Measurements from ENCODE around the gene NABP1.
"Not testable (repeated sequence)": the region's sequence is repeated elsewhere in the genome, so short reads cannot be mapped to it uniquely, and the experiment has no call there.

NABP1 gene

DNA sequence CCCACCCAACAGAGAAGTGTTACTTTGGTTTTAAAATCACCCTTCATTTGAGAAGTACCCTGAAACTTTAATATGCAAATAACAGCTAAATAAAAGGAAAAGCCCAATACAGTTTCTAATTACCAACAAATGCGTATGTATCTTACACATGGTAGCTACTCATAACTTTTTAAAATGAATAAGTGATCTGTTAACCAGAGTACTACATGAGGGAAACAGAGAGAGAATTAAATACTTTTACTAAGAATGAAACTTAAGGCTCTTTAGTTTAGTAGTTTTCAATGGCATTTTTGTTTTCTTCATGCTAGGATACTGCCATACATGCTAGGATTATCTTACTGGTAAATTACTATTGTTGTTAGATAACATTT, 39.1 kb upstream of the NABP1 start:
- TF ChIP-seq, protein P1, sequence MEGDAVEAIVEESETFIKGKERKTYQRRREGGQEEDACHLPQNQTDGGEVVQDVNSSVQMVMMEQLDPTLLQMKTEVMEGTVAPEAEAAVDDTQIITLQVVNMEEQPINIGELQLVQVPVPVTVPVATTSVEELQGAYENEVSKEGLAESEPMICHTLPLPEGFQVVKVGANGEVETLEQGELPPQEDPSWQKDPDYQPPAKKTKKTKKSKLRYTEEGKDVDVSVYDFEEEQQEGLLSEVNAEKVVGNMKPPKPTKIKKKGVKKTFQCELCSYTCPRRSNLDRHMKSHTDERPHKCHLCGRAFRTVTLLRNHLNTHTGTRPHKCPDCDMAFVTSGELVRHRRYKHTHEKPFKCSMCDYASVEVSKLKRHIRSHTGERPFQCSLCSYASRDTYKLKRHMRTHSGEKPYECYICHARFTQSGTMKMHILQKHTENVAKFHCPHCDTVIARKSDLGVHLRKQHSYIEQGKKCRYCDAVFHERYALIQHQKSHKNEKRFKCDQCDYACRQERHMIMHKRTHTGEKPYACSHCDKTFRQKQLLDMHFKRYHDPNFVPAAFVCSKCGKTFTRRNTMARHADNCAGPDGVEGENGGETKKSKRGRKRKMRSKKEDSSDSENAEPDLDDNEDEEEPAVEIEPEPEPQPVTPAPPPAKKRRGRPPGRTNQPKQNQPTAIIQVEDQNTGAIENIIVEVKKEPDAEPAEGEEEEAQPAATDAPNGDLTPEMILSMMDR (IDR thresholded peaks at IDR 0.05; ENCODE audit: control extremely low read depth, extremely low read depth, low read depth, missing control alignments): no peak
- CTCF ChIA-PET: interaction anchor here (0.8 to 2.7 kb wide), 6 partner anchors 8 to 72 kb away, joined by 3 to 16 read pairs (median 5); no protein-coding TSS in a partner anchor
- POLR2A ChIA-PET: interaction anchor here (0.5 to 1.7 kb wide), 3 partner anchors 39 to 582 kb away, joined by 3 to 16 read pairs (median 5); partner anchors contain the start of gene NABP1
- no peak for DNase-seq (ENCODE audit: extremely low spot score)

DNA sequence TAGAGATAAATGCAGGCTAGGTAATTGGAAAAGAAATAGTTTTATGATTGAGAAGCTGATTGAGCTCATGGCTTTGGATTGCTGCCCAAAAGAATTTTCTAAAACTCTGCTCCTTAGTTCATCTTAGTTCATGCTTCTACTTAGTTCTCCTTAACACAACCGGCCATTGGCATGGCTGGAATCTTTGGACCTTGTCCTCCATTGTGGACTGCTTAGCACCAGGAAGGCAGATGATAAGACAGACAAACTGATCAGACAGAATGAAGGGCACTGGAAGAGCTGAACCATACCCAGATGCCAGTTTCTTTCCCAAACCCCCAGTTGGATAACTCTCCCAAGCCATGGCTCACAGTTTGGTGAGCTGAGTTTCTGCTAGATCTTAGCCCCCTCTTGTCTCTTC, 36.3 kb upstream of the NABP1 start:
- TF ChIP-seq, protein P1 (IDR thresholded peaks at IDR 0.05; ENCODE audit: control extremely low read depth, extremely low read depth, low read depth, missing control alignments): no peak
- no peak for DNase-seq (ENCODE audit: extremely low spot score)
- CTCF ChIA-PET: interaction anchor here (1.1 to 2.7 kb wide), 5 partner anchors 10 to 20 kb away, joined by 3 to 10 read pairs (median 5); no protein-coding TSS in a partner anchor
- POLR2A ChIA-PET: interaction anchor here (1.0 kb wide), 1 partner anchor 36 kb away, joined by 7 read pairs; the partner anchor contains the start of gene NABP1

DNA sequence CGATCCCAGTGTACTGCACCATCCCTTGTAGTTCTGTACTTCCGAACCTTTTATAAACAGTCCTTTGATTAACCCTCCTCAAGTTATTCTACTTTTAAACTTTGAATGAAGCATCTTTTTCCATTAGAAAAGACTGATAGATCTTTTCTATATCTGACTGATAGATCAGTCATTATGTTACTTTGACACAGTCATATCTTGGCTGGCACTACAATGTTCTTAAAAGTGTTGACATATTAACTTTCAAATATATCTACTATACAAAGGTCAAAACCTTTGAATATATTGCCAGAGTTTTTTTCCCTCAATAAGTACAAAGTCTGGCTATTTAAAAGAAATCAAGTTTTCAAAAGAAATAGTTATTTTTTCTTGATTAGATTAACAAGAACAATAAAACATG, 35.4 kb upstream of the NABP1 start:
- CTCF ChIA-PET: interaction anchor here (1.3 kb wide), 1 partner anchor 15 kb away, joined by 4 read pairs; no protein-coding TSS in a partner anchor
- POLR2A ChIA-PET: no interaction called here
- no peak for DNase-seq (ENCODE audit: extremely low spot score)
- TF ChIP-seq, protein P1 (IDR thresholded peaks at IDR 0.05; ENCODE audit: control extremely low read depth, extremely low read depth, low read depth, missing control alignments): no peak

DNA sequence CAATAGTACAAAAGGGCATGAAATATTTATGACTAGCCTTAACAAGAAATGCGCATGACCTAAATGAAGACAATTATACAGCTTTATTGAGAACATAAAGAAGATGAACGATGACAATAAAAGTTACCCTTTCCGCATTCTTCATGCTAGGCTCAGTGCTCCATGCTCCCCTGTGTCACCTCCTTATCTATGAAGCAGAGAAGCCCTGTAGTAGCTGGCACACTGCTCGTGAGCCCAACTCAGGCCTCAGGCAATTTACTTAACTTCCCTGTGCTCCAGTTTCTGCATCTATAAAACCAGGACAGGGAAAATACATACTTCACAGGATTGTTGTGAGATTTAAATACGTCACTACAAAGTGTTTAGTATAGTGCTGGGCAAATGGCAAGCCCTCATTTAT, 34.5 kb upstream of the NABP1 start:
- CTCF ChIA-PET: interaction anchor here (1.1 to 1.3 kb wide), 3 partner anchors 13 to 16 kb away, joined by 3 to 4 read pairs (median 3); no protein-coding TSS in a partner anchor
- no peak for DNase-seq (ENCODE audit: extremely low spot score)
- TF ChIP-seq, protein P1 (IDR thresholded peaks at IDR 0.05; ENCODE audit: control extremely low read depth, extremely low read depth, low read depth, missing control alignments): no peak
- POLR2A ChIA-PET: no interaction called here

DNA sequence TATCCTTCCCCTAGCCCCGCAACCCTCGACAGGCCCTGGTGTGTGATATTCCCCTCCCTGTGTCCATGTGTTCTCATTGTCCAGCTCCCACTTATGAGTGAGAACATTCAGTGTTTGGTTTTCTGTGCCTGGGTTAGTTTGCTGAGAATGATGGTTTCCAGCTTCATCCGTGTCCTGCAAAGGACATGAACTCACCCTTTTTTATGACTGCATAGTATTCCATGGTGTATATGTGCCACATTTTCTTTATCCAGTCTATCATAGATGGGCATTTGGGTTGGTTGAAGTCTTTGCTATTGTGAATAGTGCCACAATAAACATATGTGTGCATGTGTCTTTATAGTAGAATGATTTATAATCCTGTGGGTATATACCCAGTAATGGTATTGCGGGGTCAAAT, 33.3 kb upstream of the NABP1 start:
- POLR2A ChIA-PET; DNase-seq (ENCODE audit: extremely low spot score): not testable (repeated sequence)
- CTCF ChIA-PET: interaction anchor here (1.2 kb wide), 2 partner anchors 8 to 18 kb away, joined by 3 read pairs; no protein-coding TSS in a partner anchor

DNA sequence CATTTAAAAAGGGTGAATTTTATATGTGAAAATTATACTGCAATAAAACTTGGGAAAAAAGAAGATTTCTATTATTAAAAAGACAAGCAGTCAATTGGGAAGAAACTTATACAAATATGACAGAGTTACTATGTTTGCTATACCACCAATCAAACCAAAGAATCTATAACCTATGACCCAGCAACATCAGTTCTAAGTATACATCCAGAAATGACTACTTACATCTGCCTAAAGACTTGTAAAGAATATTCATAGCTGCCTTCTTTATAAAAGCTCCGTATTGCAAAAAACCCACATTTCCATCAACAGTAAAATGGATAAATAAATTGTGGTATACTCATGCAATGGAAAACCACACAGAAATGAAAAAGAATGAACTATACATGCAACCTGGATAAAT, 32.9 kb upstream of the NABP1 start:
- TF ChIP-seq, protein P1 (IDR thresholded peaks at IDR 0.05; ENCODE audit: control extremely low read depth, extremely low read depth, low read depth, missing control alignments): no peak
- no peak for DNase-seq (ENCODE audit: extremely low spot score)
- ChIA-PET CTCF (interaction anchor here (0.9 to 1.2 kb wide), 3 partner anchors 8 to 19 kb away, joined by 3 read pairs; no protein-coding TSS in a partner anchor), POLR2A (no interaction called here)

DNA sequence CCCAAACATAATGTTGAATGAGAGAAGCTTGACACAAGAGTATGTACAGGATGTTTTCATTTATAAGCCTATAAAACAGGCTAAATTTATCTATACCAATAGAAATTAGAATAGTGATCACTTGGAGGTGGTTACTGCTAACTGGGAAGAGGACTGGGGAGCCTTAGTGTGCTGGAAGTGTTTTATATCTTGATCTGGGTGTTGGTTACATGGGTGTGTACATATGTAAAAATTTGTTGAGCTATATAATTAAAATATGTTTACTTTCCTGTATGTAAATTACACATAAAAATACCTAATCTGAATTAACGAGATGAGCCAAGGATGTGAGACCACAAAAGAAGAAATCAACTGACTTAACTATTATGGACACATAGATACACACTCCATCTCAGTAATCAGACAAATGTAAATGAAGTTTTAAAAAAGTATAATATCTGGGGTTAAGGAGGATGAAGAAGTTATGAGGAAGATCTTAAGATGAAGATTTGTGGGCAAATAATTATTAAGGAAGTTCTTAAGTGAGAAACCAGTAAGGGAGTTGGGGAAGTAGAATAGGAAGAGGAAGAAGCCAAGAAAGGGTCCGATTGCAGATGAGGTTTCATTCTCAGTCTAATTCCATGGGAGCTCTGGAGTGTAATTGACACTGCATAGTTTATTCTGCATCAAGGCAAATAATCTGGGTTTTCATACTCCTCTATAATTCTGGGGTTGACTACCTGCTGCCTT, 32.3 kb upstream of the NABP1 start:
- POLR2A ChIA-PET: no interaction called here
- CTCF ChIA-PET: interaction anchor here (0.9 to 1.2 kb wide), 4 partner anchors 9 to 60 kb away, joined by 3 read pairs; no protein-coding TSS in a partner anchor
- no peak for DNase-seq (ENCODE audit: extremely low spot score)
- TF ChIP-seq, protein P1 (IDR thresholded peaks at IDR 0.05; ENCODE audit: control extremely low read depth, extremely low read depth, low read depth, missing control alignments): no peak
